Panc1 (cell line): ENCODE results near the gene PGPEP1. TPM values are rescaled to one million over a fixed set of nuclear protein-coding genes. Genes with fewer than 3 reads are reported as not detected.
"Not testable (repeated sequence)": the region's sequence is repeated elsewhere in the genome, so short reads cannot be mapped to it uniquely, and the experiment has no call there.

ENCODE experiments used
- ATAC-seq: fragments of 200-7000 bp; cut with Tn5 transposase; 2 replicates; pipeline ENCODE4 v1.9.1; 2020; ENCODE audit warnings: mild to moderate bottlenecking, moderate library complexity
- BruUV-seq: library from RNA; stranded (reverse); fragments of 400-500 nt; replicated peaks from 2 replicates; lab custom pipeline; 2021; lab: Mats Ljungman, UMichigan
- CTCF ChIA-PET: fragments of 300-600 bp; sonication (Branson Sonifier 250); formaldehyde crosslinking; loops from one replicate; lab custom pipeline; 2022; ENCODE audit warnings: antibody characterized with exemption; lab: Charles Lee
- POLR2A ChIA-PET: fragments of 300-600 bp; sonication (Branson Sonifier 250); formaldehyde crosslinking; loops from one replicate; lab custom pipeline; 2022; ENCODE audit warnings: antibody characterized with exemption; lab: Charles Lee
- DNase-seq: peaks from one replicate; pipeline ENCODE4 v3.0.0-alpha.2; 2010; ENCODE audit warnings: low read depth, low spot score
- H3K27ac ChIP-seq: 2 replicates; pipeline ENCODE4 v1.5.1; 2011; ENCODE audit warnings: mild to moderate bottlenecking, low read length, inconsistent platforms
- H3K27me3 ChIP-seq: fragments of 200-500 bp; sonication (Bioruptor generic); 2 replicates; pipeline ENCODE4 v1.6.0; 2014; ENCODE audit warnings: low read length, inconsistent platforms; ENCODE audit not compliant: control insufficient read depth, insufficient read depth
- H3K36me3 ChIP-seq: fragments of 200-500 bp; sonication (Bioruptor generic); 2 replicates; pipeline ENCODE4 v1.5.1; 2014; ENCODE audit warnings: inconsistent platforms, mild to moderate bottlenecking, low read length, moderate library complexity; ENCODE audit not compliant: control insufficient read depth, insufficient read depth
- H3K4me1 ChIP-seq: 2 replicates; pipeline ENCODE4 v1.5.1; 2011; ENCODE audit warnings: inconsistent platforms, mild to moderate bottlenecking, low read length, moderate library complexity; ENCODE audit not compliant: control insufficient read depth, insufficient read depth
- H3K4me3 ChIP-seq, 2 experiments: 2 replicates each; pipeline ENCODE4 v1.5.1; 2011 to 2012; ENCODE audit warnings: low read depth in 2 of 2, low read length in 2 of 2, mild to moderate bottlenecking in 2 of 2, inconsistent platforms in 1 of 2, moderate library complexity in 1 of 2
- H3K9me3 ChIP-seq: fragments of 200-500 bp; sonication (Bioruptor generic); 2 replicates; pipeline ENCODE4 v1.5.1; 2014; ENCODE audit warnings: low read depth, mild to moderate bottlenecking, inconsistent platforms, low read length, moderate library complexity; ENCODE audit not compliant: control insufficient read depth, insufficient read depth
- POLR2AphosphoS5 ChIP-seq: IDR thresholded peaks from 2 replicates; pipeline ENCODE4 v1.6.1; 2012; ENCODE audit warnings: mild to moderate bottlenecking, low read depth, low read length, moderate library complexity
- in situ Hi-C: cut with HindIII; loops from 2 replicates; pipeline ENCODE4 v1.10.0; 2016; ENCODE audit warnings: low sequenced_read_pairs, low pct_unique_long_range_greater_than_20kb
- intact Hi-C: fragments of 100-400 bp; cut with micrococcal nuclease; formaldehyde crosslinking; loops from one replicate; pipeline ENCODE4 v1.10.0; 2022; ENCODE audit not compliant: unreplicated experiment
- total RNA-seq: library from RNA; stranded (reverse); gene quantifications from one replicate; pipeline ENCODE4 v1.2.1, GENCODE V29; 2021; ENCODE audit not compliant: unreplicated experiment
- TF ChIP-seq, protein P1 (sequence below), 2 experiments: IDR thresholded peaks; 2 replicates each; pipeline ENCODE4 v1.6.1; 2011 to 2012; ENCODE audit warnings: low read depth in 2 of 2, control low read depth in 1 of 2, low read length in 1 of 2, mild to moderate bottlenecking in 1 of 2, moderate library complexity in 1 of 2; ENCODE audit not compliant: insufficient read depth in 1 of 2
- TF ChIP-seq, protein P2 (sequence below): fragments of 450-650 bp; IDR thresholded peaks from 2 replicates; pipeline ENCODE4 v1.5.1; 2017; ENCODE audit warnings: mild to moderate bottlenecking

Gene PGPEP1
- total RNA-seq, 1 experiment from 2014 or later, result 36.3 TPM

DNA sequence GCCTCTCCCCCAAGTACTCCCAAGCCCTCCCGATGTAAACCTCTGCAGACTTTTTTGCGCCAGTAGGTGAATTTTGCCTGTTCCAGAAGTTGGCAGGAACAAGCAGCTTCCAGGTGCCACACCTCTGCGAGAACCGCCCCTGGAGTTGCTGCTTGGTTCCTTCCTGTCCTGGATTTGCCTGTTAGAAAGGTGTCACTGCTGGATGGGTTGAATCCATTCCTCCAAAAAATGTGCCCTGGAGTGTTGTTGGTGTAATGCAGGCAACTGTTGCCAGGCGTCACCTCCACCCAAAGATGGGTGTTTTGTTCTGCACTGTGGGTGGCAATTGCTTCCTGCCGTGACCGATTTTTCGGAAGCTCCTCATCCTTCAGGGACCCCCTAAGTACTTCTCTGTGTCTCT is 5.7 kb downstream of the PGPEP1 start:
- ChIA-PET POLR2A (no interaction called here), CTCF (interaction anchor here (0.6 kb wide), 1 partner anchor 22 kb away, joined by 7 read pairs; no protein-coding TSS in a partner anchor)
- no peak; the same call in 1 of the 2 replicates for ATAC-seq
- in situ Hi-C loops, result no loop called here
- H3K27ac ChIP-seq, result no peak overlapping the region
- no peak overlapping the region for H3K4me3 ChIP-seq
- H3K27me3 ChIP-seq, result no peaks in the 10 kb centered on the region
- DNase-seq, result no peak
- peaks cover 5% of the 10 kb centered on the region; the same call in 1 of the 2 replicates for H3K4me1 ChIP-seq
- intact Hi-C loops, result no loop called here
- no peak for TF ChIP-seq POLR2AphosphoS5
- no peaks in the 10 kb centered on the region for H3K9me3 ChIP-seq
- BruUV-seq, result no TSS peak
- no peaks in the 10 kb centered on the region for H3K36me3 ChIP-seq

DNA sequence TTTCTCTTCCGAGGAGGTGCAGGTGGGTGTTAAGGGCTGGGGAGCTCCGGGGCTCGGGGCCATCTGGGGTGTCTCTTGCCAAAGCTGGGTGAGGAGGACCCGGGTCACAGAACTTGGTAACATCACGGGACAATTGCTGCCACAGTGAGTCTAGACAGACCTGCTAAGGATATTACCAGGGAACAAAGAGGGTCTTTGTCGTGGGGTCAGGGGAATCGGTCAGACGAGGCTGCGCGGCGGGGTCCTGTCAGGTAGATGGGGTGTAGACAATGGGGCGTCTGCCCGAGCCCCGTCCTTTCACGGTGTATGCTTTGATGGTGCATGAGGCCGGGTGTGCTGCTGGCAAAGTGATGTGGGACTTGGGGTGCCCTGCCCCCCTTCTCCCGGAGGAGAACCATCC is 7.8 kb downstream of the PGPEP1 start:
- no peak overlapping the region for H3K4me3 ChIP-seq
- TF ChIP-seq POLR2AphosphoS5, result no peak
- TF ChIP-seq, protein P1, sequence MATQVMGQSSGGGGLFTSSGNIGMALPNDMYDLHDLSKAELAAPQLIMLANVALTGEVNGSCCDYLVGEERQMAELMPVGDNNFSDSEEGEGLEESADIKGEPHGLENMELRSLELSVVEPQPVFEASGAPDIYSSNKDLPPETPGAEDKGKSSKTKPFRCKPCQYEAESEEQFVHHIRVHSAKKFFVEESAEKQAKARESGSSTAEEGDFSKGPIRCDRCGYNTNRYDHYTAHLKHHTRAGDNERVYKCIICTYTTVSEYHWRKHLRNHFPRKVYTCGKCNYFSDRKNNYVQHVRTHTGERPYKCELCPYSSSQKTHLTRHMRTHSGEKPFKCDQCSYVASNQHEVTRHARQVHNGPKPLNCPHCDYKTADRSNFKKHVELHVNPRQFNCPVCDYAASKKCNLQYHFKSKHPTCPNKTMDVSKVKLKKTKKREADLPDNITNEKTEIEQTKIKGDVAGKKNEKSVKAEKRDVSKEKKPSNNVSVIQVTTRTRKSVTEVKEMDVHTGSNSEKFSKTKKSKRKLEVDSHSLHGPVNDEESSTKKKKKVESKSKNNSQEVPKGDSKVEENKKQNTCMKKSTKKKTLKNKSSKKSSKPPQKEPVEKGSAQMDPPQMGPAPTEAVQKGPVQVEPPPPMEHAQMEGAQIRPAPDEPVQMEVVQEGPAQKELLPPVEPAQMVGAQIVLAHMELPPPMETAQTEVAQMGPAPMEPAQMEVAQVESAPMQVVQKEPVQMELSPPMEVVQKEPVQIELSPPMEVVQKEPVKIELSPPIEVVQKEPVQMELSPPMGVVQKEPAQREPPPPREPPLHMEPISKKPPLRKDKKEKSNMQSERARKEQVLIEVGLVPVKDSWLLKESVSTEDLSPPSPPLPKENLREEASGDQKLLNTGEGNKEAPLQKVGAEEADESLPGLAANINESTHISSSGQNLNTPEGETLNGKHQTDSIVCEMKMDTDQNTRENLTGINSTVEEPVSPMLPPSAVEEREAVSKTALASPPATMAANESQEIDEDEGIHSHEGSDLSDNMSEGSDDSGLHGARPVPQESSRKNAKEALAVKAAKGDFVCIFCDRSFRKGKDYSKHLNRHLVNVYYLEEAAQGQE (IDR thresholded peaks at IDR 0.05; ENCODE audit: insufficient read depth in 1 of 2, low read depth in 2 of 2, low read length in 1 of 2), result no peak
- TF ChIP-seq, protein P2, sequence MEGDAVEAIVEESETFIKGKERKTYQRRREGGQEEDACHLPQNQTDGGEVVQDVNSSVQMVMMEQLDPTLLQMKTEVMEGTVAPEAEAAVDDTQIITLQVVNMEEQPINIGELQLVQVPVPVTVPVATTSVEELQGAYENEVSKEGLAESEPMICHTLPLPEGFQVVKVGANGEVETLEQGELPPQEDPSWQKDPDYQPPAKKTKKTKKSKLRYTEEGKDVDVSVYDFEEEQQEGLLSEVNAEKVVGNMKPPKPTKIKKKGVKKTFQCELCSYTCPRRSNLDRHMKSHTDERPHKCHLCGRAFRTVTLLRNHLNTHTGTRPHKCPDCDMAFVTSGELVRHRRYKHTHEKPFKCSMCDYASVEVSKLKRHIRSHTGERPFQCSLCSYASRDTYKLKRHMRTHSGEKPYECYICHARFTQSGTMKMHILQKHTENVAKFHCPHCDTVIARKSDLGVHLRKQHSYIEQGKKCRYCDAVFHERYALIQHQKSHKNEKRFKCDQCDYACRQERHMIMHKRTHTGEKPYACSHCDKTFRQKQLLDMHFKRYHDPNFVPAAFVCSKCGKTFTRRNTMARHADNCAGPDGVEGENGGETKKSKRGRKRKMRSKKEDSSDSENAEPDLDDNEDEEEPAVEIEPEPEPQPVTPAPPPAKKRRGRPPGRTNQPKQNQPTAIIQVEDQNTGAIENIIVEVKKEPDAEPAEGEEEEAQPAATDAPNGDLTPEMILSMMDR, result no peak
- in situ Hi-C loops, result no loop called here
- no peaks in the 10 kb centered on the region for H3K4me1 ChIP-seq
- ChIA-PET POLR2A (no interaction called here), CTCF (interaction anchor here (0.7 kb wide), 1 partner anchor 75 kb away, joined by 3 read pairs; no protein-coding TSS in a partner anchor)
- no peaks in the 10 kb centered on the region for H3K27me3 ChIP-seq
- H3K36me3 ChIP-seq, result no peaks in the 10 kb centered on the region
- intact Hi-C loops, result loop anchor here (2.0 kb wide), 1 partner anchor 63 kb away; no protein-coding TSS in a partner anchor
- H3K9me3 ChIP-seq, result no peaks in the 10 kb centered on the region
- no TSS peak for BruUV-seq
- DNase-seq (no peak), ATAC-seq (no peak)
- peak overlapping the region; percentile 72; the same call in 1 of the 2 replicates for H3K27ac ChIP-seq

DNA sequence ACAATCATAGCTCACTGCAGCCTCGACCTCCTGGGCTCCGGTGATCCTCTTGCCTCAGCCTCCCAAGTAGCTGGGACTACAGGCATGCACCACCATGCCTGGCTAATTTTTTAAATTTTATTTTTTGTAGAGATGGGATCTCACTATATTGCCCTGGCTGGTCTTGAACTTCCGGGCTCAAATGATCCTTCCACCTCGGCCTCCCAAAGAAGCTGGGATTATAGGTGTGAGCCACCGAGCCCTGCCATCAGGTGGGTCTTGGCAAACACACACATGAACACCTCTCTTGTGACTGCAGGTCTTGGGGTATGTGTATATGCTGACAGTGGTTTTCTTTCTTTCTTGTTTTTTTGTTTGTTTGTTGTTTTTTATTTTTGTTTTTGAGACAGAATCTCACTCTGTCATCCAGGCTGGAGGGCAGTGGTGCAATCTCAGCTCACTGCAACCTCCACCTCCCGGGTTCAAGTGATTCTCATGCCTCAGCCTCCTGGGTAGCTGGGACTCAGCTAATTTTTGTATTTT is 8.5 kb downstream of the PGPEP1 start:
- H3K9me3 ChIP-seq, H3K27me3 ChIP-seq, H3K36me3 ChIP-seq, DNase-seq, H3K4me3 ChIP-seq, ATAC-seq, in situ Hi-C loops, H3K4me1 ChIP-seq, CTCF ChIA-PET, BruUV-seq: not testable (repeated sequence)
- H3K27ac ChIP-seq, result peak overlapping the region; percentile 72; the same call in 1 of the 2 replicates
- intact Hi-C loops, result loop anchor here (2.0 kb wide), 1 partner anchor 62 kb away; no protein-coding TSS in a partner anchor
- POLR2A ChIA-PET, result interaction anchor here (0.6 kb wide), 2 partner anchors 49 to 67 kb away, joined by 3 to 4 read pairs; partner anchors contain the start of gene JUND
